NK-92 (cell line): Measurements from ENCODE around the gene SV2C.

Experiments
- DNase-seq: peaks from one replicate; lab custom pipeline; 2025; ENCODE audit not compliant: unreplicated experiment; lab: John Stamatoyannopoulos, UW

SV2C gene

DNA sequence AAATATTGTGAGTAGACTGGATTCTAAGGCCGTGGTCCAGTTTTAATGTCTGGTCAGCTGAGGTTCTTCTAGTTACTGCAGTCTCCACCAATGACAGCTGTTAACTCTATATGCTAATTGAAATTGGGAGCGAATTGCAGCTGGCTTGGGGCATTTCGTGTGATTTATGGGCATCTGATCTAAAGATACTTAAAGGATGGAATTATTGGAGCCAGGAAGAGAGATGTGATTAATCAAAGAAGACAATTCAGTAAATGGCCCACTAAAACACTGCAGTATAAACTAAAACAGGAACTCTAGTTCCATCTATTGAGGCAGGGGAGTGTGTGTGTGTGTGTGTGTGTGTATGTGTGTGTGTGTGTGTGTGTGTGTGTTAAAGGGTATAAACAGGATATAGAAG, 162.4 kb downstream of the SV2C start:
- DNase-seq = no peak

DNA sequence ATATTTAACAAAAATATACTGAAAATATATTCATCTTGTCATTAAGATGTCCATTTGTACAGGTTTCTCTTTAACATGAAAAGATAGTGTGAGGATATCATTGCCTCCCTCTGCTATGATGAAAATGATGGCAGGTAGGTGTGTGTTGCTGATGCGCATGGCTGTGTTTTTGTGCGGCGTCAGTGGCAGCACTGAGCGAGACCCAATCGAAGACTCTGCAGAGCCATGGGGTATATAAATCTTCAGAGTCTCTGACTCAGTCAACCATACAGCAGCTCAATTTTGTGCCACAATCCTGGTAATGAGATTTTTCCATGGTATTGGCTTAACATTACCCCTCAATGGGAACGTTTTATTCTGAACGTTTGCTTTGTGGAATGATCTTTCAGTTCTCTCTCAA, 166.4 kb downstream of the SV2C start:
- DNase-seq = no peak

DNA sequence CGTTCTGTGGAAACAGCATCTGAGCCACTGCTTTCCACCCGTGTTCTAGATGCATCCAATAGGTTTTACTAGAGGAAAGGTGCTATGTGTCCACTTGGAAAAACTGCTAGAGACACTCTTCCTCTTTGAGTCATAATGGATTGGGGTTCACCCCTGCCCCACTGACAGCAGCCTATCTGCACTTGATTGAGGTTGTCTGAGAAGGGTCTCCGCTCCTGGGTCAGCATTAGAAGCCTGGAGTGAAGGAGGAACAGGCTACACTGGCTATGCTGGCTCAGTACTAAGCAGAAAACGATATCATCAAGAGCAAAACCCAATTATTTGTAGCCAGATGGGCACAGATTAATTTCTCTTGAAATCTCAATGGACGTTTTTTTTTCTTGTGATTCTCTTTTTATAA, 167.3 kb downstream of the SV2C start:
- DNase-seq = no peak

DNA sequence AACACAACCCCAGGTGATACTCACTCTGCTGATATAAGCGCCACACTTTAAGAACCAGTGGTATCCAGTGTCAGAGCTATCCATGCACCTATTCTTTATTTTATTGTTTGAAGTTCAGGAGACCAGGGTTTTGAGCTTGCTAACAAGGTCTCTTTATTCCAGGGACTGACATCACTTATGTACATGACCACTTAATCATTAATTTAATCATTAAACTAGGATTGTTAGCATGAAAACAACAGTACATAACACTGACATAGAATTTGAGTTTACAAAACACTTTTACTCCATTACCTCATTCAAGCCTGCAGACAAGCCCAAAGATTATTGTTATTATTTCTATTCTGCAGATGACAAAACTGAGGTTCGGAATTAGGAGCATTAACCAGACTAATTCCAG, 168.5 kb downstream of the SV2C start:
- no peak for DNase-seq

DNA sequence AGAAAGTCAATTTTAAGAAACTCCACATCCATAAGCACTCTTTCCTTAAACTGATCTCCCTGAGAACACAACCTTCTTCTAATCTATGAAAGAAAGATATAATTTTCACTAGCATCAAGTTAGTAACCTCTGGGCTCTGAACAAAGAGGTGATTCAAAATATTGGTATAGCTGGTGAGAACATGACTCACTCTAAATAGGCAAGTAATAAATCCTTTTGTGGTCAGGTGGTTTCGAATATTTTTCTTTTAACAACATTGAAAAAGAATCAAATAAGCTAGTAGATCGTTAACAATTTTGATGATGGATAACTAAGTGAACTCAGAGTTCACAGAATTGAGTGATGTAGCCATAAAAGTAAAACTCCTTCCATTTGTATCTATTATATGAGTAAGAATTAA, 169.3 kb downstream of the SV2C start:
- no peak for DNase-seq

DNA sequence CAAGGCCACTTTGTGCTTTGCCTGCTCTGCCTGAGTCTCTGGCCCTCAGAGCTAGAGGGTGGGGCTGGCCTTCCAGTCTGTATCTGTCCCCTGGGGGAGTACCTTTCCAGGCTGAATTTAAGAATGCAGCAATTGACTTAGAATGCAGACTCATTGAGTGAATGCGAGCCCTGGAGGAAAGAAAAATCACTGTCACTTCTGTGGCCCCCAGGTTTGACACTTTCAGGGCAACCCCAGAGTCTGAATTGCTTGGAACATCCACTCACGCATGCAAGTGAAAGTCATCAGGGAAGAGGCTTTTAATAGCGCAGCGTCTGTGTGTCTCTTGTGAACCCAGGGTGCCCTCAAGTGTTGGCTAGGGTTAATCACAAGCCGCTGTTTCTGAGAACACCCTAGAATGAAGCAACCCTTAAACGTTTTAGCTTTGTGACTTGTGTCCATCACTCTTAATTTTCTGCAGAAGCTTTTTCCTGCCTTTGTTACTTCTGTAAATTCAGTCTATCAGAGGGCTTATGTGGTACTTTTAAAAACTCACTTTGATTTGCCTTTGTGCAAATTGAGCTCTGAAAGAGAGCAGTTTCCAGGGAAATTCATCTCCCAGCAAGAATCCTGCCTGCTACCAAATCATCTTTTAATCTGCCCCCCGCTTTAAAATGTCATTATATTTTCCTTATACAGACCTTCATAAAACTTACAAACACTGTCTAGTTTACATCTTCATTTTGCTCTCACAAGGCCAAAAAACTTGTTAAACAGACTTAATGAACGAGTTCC, 173.1 kb downstream of the SV2C start:
- no peak for DNase-seq

DNA sequence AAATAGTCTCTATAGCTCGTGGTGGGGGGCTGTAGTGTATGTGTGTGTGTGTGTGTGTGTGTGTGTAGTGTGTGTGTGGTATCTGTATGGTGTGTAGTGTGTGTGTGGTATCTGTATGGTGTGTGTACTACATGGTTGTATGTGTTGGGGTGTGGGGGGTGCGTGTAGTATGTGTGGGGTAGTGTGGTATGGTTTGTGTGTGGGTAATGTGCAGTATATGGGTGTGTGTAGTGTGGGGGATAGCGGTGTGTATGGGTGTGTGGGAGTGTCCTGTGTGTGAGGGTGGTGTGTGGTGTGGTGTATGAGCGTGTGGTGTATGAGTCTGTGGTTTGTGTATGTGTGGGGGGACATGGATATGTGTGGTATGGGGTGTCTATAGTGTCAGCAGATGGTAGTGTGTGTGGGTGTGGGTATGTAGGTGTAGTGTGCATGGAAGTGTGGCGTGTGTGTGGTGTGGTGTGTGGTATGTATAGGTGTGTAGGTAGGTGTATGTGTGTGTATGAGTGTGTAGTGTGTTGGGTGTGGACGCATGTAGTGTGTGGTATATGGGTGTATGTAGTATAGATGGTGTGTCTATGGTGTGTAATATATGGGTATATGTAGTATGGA, 174.1 kb downstream of the SV2C start:
- no peak for DNase-seq

DNA sequence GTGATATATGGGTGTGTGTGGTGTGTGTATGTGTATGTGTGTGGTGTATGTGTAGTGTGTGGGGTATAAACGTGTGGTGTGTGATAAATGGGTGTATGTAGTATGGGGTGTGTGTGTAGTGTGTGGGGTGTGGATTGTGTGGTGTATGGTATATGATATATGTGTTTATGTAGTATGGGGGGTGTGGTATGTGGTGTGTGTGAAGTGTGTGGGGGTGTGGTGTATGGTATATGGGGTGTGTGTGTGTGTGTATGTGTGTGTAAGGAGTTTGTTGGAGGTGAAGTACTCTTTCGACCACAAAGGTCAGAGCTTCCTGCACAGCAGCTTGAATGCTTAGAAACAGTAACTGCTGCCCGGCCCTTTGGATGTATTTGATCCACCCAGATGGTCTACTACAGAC, 174.7 kb downstream of the SV2C start:
- DNase-seq = no peak

DNA sequence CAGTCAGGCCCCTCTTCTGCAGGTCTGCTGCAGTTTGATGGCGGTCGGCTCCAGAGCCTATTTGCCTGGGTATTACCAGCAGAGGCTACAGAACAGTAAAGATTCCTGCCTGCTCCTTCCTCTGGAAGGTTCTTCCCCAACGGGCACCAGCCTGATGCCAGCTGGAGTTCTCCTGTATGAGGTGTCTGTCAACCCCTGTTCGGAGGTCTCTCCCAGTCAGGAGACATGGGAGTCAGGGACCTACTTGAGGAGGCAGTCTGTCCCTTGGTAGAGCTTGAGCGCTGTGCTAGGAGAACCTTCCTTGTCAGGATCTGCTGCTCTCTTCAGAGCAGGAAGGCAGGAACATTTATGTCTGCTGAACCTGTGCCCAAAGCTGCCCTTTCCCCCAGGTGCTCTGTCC, 181.5 kb downstream of the SV2C start:
- no peak for DNase-seq

DNA sequence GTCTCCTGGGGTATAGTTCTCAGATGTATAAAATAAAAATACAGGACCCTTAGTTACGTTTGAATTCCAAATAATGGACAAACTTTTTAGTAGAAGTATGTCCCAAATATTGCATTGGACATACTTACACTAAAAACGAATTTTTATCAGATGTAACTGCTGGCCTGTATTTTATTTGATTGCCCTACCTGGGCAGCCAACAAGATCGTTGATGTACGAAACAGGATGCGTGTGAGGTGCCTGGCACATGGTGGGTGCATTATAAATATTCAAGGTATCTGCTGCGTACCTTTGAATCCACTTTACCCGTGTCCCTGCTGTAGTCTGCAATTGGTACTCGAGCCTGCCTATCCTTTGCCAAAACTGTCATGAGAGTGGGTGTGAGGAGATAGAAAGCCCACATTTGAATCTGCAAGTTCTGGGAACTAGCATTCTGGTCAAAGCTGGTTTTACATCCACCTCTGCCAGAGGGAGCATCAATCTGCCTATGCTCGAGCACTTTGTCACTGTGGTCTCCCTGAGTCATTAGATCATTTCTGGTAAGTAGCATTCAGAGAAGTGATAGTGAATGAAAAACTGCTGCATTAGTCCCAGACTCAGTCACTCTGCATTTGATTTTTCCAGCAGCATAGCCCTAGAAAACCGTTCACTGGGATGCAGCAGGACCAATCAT, 186.2 kb downstream of the SV2C start:
- DNase-seq = no peak

DNA sequence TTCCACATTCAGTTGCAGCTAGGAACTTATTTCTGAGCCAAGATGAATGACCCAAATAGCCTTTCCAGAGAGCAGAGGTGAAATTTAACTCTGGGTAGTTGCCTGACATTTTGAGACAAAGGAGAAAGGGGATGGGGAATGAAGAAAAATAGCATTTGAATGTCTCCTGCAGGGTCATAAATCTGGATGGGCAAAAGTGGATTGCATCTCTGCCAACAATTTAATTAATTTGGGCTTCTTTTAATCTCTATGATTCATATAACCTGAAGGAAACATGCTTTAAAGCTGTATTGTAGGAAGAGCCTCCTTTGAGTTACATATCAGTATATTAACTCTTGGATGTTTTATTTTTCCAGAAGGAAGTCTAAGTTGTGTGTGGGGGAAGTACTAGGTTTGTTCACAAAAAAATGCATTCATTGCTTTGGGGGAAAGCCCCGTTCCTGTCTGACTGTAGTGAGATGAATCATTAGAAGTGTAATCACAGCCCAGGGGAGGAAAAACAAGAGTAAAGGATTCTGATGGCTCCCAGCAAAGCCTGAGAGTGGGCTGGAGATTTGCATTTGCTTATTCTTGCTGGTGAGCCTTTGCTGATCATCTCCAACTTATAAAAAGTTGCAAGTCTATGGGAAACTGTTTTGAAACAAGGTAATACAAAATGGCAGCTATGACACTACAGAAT, 186.9 kb downstream of the SV2C start:
- DNase-seq = no peak

DNA sequence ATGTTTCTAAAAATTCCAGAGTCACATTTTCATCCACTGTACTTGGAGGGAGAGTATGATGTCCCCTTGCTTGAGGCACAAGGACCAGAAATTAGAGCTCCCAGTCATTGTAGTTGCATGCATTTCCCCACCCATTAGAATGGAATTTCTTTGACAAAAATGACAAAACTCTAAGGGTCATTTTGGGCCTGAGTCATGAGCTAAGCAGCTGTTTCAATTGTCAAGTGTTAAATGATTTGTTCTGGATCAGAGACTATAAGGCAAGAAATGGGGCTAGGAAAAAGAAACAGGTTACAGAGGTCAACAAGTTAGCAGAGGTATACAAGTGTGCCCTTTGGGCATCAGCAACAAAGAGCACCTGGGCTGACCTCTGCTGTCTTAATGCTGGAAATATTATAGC, 188.7 kb downstream of the SV2C start:
- no peak for DNase-seq

DNA sequence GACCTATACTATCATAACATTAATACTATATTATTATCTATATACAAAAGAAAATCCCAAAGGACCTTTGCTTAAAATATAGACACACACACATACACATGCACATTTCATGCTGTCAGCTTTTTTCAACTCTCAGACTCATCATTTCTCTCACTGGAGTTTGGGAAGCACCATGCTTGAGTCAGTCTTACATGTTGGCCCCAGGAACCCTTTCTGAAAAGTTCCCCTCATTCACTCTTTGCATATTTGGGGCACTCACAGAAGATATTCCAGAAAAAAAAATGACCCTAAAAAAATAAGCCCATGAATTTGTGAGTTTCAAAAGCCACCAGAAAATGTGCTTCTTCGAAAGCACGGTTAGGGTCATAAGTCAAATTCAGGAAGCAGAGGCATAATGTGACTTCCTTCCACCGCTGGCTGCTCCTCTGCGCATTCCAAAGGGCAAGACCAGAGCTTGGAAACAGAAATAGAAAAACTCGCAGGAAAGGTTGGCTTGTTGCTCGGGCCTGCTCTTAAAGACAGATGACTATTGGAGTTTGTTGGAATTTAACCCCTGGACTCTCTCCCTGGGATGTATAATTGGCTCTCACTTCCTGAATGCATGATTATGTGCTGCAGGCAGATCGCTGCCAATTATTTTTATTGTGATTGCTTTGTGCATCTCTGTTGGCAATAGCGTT, 190.2 kb downstream of the SV2C start:
- no peak for DNase-seq

DNA sequence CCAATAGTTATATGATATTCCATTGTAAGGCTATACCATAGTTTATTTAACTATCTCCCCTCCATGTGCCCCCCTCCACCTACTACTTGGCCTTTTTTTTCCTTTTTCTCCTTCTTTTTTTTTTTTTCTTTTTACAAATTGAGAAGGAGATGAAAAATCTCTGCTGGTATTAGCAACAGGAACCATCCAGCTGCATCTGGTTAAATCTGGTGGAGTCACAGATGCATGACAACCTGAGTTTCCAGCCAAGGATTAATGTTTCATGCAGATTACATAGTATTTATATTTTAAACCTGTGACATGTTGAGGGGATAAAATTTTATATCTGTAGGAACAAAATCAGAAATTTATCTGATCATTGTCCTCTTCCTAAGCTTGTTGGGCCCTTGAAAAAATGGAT, 191.4 kb downstream of the SV2C start:
- DNase-seq = no peak

DNA sequence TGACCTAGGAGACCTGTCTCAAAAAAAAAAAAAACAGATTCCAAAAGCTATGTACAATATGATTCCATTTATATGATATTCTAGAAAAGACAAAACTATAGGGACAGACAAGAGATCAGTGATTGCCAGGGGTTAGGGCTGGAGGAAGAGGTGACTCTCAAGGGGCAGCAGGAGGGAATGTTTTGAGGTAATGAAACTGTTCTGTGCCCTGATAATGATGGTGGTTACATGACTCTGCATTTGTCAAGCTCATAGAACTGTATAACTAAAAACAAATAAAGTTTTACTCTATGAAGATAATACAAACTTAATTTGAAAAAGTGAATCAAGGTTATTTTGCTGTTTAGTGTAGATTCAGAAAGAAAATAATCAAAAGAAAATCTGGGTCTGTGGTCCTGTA, 194.6 kb downstream of the SV2C start:
- no peak for DNase-seq

DNA sequence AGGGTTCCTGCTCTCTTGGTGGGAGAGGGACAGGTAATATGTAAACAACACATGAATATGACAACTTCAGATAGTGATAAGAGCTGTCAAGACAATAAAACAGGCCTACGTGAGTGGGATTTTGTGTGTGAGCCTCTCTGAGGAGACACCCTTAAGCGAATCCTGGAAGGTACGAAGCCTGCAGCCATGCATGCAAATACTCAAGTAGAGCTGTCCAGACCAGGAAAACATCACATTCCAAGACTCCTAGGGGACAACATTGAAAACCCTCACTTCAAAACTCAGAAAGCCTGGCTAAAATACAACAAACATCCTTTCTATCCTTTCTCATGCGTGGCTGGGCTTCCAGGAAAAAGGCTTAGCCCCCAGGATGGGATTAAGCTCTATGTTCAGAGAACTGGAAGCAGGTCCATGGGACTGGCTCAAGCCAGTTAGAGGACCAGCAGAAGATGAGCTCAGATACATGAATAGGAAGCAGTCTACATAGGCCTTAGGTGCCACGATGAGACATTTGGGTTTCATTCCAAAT, 195.1 kb downstream of the SV2C start:
- no peak for DNase-seq

DNA sequence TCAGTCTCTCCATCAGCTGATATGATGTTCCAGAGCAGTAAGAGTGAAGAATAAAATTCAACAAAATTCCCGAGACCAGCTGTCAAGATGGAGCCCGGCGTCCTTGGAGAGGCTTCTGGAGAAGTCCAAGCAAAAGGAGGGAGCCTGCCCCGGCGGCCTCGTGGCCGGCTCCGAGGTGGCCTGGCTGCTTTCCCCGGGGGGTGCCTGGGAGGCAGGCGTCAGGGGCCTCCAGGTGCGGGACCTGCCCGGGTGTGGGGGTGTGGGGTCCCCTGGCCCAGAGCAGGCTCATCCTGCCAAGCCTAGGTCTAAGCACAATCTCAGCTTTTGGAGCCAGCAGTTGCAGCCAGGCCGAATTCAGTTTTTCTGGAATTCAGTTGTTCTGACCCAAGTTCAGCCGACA, 197.3 kb downstream of the SV2C start:
- DNase-seq = no peak

DNA sequence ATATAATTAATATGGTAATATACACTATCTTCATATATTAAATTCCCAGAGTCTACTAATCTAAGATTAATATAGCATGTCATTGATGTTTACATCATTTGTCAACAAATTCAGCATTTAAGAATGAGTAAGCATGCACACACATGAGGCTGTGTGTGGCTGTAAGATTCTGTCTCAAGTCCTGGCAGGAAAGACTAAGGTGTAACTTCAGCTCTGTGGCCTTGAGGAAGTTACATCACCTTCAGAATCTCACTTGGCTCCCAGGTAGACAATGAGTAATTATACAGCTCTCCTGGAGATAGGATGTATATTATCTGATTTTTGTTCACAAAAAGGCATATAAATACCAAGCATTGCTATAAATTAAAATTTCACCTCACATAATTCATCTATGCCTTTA, 200.5 kb downstream of the SV2C start:
- DNase-seq = no peak

DNA sequence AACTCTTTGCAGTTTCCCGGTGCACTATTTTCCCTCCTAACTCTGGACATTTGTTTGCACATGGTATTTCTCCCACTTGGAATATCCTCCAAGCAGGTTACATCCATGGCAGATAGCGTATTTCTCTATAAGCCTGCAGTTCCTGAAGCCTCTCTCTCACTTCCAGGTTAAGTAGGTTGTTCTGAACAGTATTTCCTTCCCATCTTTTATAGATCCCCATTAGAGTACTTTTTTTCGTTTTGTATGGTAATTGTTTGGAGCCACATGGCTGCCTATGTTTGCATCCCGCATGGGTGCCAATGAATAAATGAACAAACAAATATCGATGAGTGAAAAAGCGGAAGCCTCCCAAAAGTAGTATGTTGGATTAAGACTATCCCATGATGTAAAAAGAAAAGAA, 206.5 kb downstream of the SV2C start:
- DNase-seq = no peak

DNA sequence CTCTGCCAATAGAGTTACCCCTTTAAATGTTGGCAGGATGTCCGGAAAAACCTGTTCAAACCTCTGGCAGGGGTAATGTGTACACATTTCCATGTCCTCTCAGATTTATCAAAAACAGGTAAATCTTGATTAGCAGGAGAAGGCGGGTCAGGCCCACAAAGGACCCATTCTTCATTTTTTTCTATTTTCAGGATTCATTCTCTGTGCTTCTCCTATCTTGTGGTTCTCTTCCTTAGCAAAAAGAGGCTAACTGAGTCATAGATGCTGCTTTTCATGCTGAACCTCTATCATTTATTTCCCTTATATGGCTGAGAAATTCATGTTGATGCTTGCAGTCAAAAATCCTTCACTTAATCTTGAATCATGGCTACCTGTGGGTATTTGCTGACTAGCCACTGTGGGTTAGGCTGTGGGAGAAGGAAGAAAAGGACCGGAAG, 207.2 kb downstream of the SV2C start:
- no peak for DNase-seq
